Stomach smooth muscle (tissue), 2 donors: Measurements from ENCODE around the gene NLGN1.

Experiments
- H3K27ac ChIP-seq: one replicate; pipeline ENCODE4 v1.7.0; 2013; ENCODE audit warnings: mild to moderate bottlenecking, low read length, inconsistent platforms
- H3K27me3 ChIP-seq, 2 donors: one replicate each; pipeline ENCODE4 v1.7.0; 2013; ENCODE audit warnings: low read length in 2 of 2; ENCODE audit not compliant: insufficient read depth in 2 of 2, control insufficient read depth in 1 of 2
- H3K36me3 ChIP-seq, 2 donors: one replicate each; pipeline ENCODE4 v1.7.0; 2013; ENCODE audit warnings: low read length in 2 of 2; ENCODE audit not compliant: control insufficient read depth in 2 of 2, insufficient read depth in 2 of 2
- H3K4me1 ChIP-seq: one replicate; pipeline ENCODE4 v1.7.0; 2013; ENCODE audit warnings: low read length; ENCODE audit not compliant: control insufficient read depth, insufficient read depth
- H3K4me3 ChIP-seq, 2 donors: one replicate each; pipeline ENCODE4 v1.7.0; 2013; ENCODE audit warnings: low read length in 2 of 2
- H3K9ac ChIP-seq, 2 donors: one replicate each; pipeline ENCODE4 v1.7.0; 2013; ENCODE audit warnings: low read length in 2 of 2, mild to moderate bottlenecking in 1 of 2
- H3K9me3 ChIP-seq, 2 donors: one replicate each; pipeline ENCODE4 v1.7.0; 2013; ENCODE audit warnings: low read length in 2 of 2; ENCODE audit not compliant: control insufficient read depth in 2 of 2
- donor health status: healthy.
- donor health status: Pancreatic carcinoma.

NLGN1 gene

GRCh38 chr3:173826901-173827609 is 429.5 kb downstream of the NLGN1 start:
- Histone ChIP-seq H3K9me3 (no peaks in the 10 kb centered on the region), H3K36me3 (no peaks in the 10 kb centered on the region), H3K9ac (no peak overlapping the region), H3K4me1 (no peaks in the 10 kb centered on the region), H3K27me3 (no peaks in the 10 kb centered on the region), H3K4me3 (no peak overlapping the region), H3K27ac (no peak overlapping the region)

DNA sequence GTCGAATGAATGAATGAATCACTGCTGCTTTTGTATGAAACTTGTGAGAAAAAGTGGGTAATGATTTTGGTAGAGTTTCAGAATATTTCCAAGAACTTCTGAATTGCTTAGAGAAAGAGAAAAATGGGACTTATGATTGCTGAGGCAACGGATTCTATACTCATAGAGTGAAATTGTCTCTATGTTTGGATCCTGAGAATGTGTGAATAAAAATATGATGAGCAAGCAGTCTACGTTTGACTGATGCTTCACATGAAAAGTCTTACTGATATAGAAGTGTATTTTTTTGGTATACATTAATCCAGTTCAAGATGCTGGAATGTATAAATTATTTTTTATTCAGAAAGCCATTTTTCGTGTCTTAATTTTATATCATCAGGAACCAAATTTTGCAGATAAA is 441.1 kb downstream of the NLGN1 start:
- no peaks in the 10 kb centered on the region for H3K27me3 ChIP-seq
- H3K9ac ChIP-seq: no peak overlapping the region
- no peaks in the 10 kb centered on the region for H3K4me1 ChIP-seq

GRCh38 chr3:173839859-173840258 is 442.3 kb downstream of the NLGN1 start:
- Histone ChIP-seq H3K4me1 (no peaks in the 10 kb centered on the region), H3K36me3 (no peaks in the 10 kb centered on the region), H3K27ac (no peak overlapping the region)

More for the DNA sequence above, 441.1 kb downstream of the NLGN1 start:
- H3K9me3 ChIP-seq: no peaks in the 10 kb centered on the region
- no peak overlapping the region for H3K4me3 ChIP-seq
- H3K36me3 ChIP-seq: no peaks in the 10 kb centered on the region
- no peak overlapping the region for H3K27ac ChIP-seq

GRCh38 chr3:173841334-173841733 is 443.8 kb downstream of the NLGN1 start:
- Histone ChIP-seq H3K9me3 (no peaks in the 10 kb centered on the region), H3K4me3 (no peak overlapping the region), H3K36me3 (no peaks in the 10 kb centered on the region), H3K27me3 (no peaks in the 10 kb centered on the region), H3K9ac (no peak overlapping the region), H3K4me1 (no peaks in the 10 kb centered on the region), H3K27ac (no peak overlapping the region)

More at GRCh38 chr3:173839859-173840258, 442.3 kb downstream of the NLGN1 start:
- H3K27me3 ChIP-seq: no peaks in the 10 kb centered on the region
- no peak overlapping the region for H3K4me3 ChIP-seq
- H3K9me3 ChIP-seq: no peaks in the 10 kb centered on the region
- H3K9ac ChIP-seq: no peak overlapping the region

- no peaks in the 10 kb centered on the region for H3K9me3 ChIP-seq
- no peak overlapping the region for H3K27ac ChIP-seq
- H3K4me3 ChIP-seq: no peak overlapping the region
- H3K36me3 ChIP-seq: no peaks in the 10 kb centered on the region
- no peaks in the 10 kb centered on the region for H3K4me1 ChIP-seq
- H3K27me3 ChIP-seq: no peaks in the 10 kb centered on the region
- H3K9ac ChIP-seq: no peak overlapping the region
Observed at GRCh38 chr3:173843060-173843459, 445.5 kb downstream of the NLGN1 start.

- Histone ChIP-seq H3K36me3 (no peaks in the 10 kb centered on the region), H3K4me1 (no peaks in the 10 kb centered on the region), H3K27ac (no peak overlapping the region), H3K9me3 (no peaks in the 10 kb centered on the region), H3K4me3 (no peak overlapping the region), H3K27me3 (no peaks in the 10 kb centered on the region), H3K9ac (no peak overlapping the region)
Observed at GRCh38 chr3:173846584-173846983, 449.0 kb downstream of the NLGN1 start.

- Histone ChIP-seq H3K4me3 (no peak overlapping the region), H3K27ac (no peak overlapping the region), H3K36me3 (no peaks in the 10 kb centered on the region), H3K27me3 (no peaks in the 10 kb centered on the region), H3K9ac (no peak overlapping the region), H3K4me1 (no peaks in the 10 kb centered on the region), H3K9me3 (no peaks in the 10 kb centered on the region)
Observed at GRCh38 chr3:173849489-173849888, 451.9 kb downstream of the NLGN1 start.

- no peaks in the 10 kb centered on the region for H3K4me1 ChIP-seq
- H3K27me3 ChIP-seq: no peaks in the 10 kb centered on the region
- no peak overlapping the region for H3K4me3 ChIP-seq
- no peak overlapping the region for H3K27ac ChIP-seq
- H3K9me3 ChIP-seq: no peaks in the 10 kb centered on the region
- H3K9ac ChIP-seq: no peak overlapping the region
- no peaks in the 10 kb centered on the region for H3K36me3 ChIP-seq
Observed at GRCh38 chr3:173857154-173857553, 459.6 kb downstream of the NLGN1 start.

GRCh38 chr3:173862701-173863100 is 465.2 kb downstream of the NLGN1 start:
- Histone ChIP-seq H3K36me3 (no peaks in the 10 kb centered on the region), H3K27ac (no peak overlapping the region), H3K9ac (no peak overlapping the region), H3K9me3 (no peaks in the 10 kb centered on the region), H3K4me1 (no peaks in the 10 kb centered on the region), H3K27me3 (no peaks in the 10 kb centered on the region), H3K4me3 (no peak overlapping the region)

DNA sequence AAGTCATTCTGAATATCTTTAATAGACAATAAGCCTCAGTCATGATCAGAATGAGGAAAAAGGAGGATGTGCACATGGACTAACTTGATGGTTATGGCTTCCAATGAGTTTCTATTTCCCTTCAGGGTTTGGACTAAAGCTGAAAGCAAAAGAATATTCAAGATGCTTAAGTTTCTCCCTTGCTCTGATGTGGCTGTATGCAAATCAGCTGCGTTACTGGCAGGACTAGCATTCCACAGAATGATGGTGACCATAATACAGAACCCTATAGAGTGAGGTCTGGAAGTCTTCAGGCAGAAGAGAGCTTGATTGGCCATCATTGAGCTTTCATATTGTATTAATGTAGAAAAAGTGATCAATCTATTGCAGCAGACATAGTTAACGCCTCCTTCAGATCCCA is 466.0 kb downstream of the NLGN1 start:
- Histone ChIP-seq H3K4me3 (no peak overlapping the region), H3K9me3 (no peaks in the 10 kb centered on the region), H3K9ac (no peak overlapping the region), H3K27ac (no peak overlapping the region), H3K27me3 (no peaks in the 10 kb centered on the region), H3K4me1 (no peaks in the 10 kb centered on the region), H3K36me3 (no peaks in the 10 kb centered on the region)

DNA sequence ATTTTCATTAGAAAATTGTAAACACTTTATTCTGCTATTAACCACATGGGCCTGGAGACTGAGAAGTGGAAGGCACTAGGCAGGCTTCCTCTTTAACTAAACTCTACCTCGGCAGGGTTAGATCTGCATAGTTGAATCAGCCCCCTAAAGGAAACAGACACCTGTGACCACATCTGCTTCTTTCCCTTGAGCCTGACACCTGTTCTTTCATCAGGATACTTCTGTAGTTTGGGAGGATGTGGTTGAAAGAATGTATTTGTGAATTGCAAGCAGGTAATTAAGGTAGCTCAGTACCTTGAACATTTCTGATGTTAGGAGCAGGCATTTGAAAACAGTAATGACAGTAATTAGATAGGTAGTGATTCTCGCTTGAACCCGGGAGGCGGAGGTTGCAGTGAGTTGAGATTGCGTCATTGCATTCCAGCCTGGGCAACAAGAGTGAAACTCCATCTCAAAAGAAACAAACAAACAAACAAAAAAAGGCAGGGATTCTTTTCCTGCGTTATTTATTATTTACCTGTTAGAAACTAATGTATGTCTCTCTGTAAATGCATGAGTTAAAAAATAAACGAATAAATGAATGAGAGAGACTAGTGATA is 468.5 kb downstream of the NLGN1 start:
- H3K4me3 ChIP-seq: no peak overlapping the region
- H3K27ac ChIP-seq: no peak overlapping the region
- H3K36me3 ChIP-seq: no peaks in the 10 kb centered on the region
- H3K9me3 ChIP-seq: no peaks in the 10 kb centered on the region
- no peaks in the 10 kb centered on the region for H3K4me1 ChIP-seq
- H3K9ac ChIP-seq: no peak overlapping the region
- no peaks in the 10 kb centered on the region for H3K27me3 ChIP-seq
